ENCODE data around the gene TNIK.

The TNIK gene

DNA sequence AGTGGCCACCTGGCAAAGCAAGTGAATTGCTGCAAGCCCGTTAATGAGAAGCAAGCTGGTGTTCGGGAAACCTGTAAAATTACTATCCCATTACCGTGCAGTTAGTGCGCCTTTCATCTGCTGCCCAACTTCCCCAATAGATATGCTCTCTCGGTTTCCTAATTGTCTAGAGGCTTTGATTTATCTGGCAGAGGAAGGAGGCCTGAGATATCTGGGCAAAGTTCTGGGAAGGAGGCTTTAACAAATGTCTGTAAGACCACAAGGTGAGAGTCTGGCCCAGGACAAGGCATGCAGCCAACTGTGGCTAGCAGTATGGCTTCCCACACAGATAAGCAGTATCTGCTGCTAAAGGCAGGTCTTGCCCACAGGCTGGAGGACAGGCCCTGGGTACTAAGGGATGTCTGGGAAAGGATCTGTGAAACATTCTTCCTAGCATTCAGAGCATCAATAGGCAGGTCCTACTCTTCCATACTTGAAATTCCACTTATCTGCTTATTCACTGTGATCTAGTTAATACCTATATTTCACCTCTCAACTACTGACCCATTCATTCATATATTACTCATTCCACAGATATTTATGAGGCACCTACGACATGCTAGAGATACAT, 303.7 kb downstream of the TNIK start:
- TF ChIP-seq, protein P1, sequence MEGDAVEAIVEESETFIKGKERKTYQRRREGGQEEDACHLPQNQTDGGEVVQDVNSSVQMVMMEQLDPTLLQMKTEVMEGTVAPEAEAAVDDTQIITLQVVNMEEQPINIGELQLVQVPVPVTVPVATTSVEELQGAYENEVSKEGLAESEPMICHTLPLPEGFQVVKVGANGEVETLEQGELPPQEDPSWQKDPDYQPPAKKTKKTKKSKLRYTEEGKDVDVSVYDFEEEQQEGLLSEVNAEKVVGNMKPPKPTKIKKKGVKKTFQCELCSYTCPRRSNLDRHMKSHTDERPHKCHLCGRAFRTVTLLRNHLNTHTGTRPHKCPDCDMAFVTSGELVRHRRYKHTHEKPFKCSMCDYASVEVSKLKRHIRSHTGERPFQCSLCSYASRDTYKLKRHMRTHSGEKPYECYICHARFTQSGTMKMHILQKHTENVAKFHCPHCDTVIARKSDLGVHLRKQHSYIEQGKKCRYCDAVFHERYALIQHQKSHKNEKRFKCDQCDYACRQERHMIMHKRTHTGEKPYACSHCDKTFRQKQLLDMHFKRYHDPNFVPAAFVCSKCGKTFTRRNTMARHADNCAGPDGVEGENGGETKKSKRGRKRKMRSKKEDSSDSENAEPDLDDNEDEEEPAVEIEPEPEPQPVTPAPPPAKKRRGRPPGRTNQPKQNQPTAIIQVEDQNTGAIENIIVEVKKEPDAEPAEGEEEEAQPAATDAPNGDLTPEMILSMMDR (IDR thresholded peaks at IDR 0.05; ENCODE audit: borderline replicate concordance, control extremely low read depth, extremely low read depth, insufficient read depth, missing control alignments): no peak
- no peak for DNase-seq (ENCODE audit: low spot score)
- in situ Hi-C loops (cut with MboI; ENCODE audit: low sequenced_read_pairs, unreplicated experiment): no loop called here

DNA sequence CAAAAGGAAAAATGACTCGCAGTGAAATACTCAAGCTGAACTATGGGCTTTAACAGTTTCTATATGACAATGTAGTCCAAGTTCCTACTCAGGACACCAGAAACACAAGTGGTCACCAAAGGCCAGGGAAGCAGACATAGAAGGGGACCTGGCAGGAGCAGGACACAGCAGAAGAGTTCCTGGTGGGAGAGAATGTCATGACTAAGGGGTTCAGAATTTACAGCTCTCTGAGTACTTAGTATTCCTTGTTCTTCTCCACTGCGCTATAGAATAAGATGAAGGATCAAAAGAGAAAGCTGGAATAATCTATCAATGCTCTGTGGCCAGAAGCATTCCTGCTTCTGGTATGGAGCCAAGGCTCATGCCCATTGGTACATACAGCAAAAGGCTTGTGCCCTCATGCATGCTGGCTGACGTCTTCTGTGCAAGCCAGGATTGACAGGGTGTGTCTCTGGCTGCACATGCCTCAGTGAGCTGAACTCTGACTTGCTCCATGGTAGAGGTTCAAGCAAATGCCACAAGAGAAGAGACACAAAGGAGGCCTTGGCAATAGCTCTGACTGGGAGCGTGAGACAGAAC, 305.0 kb downstream of the TNIK start:
- in situ Hi-C loops (cut with MboI; ENCODE audit: low sequenced_read_pairs, unreplicated experiment): no loop called here
- TF ChIP-seq, protein P1 (IDR thresholded peaks at IDR 0.05; ENCODE audit: borderline replicate concordance, control extremely low read depth, extremely low read depth, insufficient read depth, missing control alignments): no peak
- DNase-seq (ENCODE audit: low spot score): no peak

DNA sequence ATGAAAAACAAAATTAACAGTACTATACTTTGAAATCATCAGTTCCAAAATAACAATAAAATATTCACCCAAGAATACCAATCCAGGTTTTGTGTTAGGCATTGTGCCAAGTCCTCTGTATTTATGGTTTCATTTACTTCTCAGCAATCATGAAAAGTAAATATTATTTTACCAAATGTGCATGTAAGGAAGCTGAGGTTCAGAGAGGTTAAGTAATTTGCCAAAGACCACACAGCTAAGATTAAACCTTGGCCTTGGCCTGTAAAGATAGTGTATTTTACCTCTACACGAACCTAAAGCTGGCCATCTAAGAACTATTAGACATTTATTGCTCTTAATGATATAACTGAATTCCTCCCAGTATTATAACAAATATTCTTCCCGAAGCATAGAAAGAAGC, 309.3 kb downstream of the TNIK start:
- in situ Hi-C loops (cut with MboI; ENCODE audit: low sequenced_read_pairs, unreplicated experiment): no loop called here
- TF ChIP-seq, protein P1 (IDR thresholded peaks at IDR 0.05; ENCODE audit: borderline replicate concordance, control extremely low read depth, extremely low read depth, insufficient read depth, missing control alignments): no peak
- no peak for DNase-seq (ENCODE audit: low spot score)

DNA sequence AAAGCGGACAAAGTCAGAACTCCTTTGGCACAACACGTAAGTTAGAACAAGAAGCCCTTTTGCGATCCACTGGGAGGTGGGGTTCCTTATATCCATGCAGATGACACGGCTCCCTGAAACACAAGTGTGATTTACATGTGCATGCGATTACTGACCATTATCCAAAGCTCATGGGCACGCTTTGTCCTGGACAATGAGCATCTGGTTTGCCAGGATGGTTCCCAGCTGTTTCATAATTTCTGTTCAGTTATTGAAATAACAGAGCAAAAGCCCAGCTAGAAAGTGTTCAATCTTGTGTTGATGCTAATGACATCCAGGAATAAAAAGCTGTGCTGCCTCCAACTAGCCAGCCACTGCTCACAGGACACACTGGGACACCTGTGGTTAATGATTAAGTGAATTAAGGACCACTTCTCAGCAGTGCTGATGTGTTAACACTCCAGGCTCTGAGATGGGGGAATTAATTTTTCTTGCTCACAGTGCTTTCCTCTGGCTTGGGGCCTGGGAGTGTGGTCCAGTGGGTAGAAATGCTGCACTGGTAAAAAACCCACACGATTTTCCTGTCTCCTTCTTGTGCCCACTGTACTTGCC, 310.6 kb downstream of the TNIK start:
- TF ChIP-seq, protein P1 (IDR thresholded peaks at IDR 0.05; ENCODE audit: borderline replicate concordance, control extremely low read depth, extremely low read depth, insufficient read depth, missing control alignments): no peak
- DNase-seq (ENCODE audit: low spot score): no peak
- in situ Hi-C loops (cut with MboI; ENCODE audit: low sequenced_read_pairs, unreplicated experiment): no loop called here

DNA sequence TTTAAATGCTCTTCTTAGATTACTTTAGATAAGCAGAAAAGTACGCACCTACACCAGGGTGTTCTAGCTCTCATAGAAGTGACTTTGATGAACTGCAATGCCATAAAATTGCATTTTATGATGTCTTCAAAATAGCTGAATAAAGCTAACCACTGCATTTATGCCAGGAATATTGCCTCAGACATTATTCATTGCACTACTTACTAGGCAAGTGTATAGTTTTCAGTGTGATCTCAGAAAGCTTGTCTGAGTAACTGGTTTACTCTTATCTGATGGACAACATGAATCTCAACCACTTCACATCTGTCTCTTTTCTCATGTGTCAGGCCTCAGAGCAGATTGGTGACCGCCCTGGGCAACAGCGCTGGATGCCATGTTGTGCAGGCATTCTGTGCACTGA, 314.4 kb downstream of the TNIK start:
- TF ChIP-seq, protein P1 (IDR thresholded peaks at IDR 0.05; ENCODE audit: borderline replicate concordance, control extremely low read depth, extremely low read depth, insufficient read depth, missing control alignments): no peak
- in situ Hi-C loops (cut with MboI; ENCODE audit: low sequenced_read_pairs, unreplicated experiment): no loop called here
- no peak for DNase-seq (ENCODE audit: low spot score)

DNA sequence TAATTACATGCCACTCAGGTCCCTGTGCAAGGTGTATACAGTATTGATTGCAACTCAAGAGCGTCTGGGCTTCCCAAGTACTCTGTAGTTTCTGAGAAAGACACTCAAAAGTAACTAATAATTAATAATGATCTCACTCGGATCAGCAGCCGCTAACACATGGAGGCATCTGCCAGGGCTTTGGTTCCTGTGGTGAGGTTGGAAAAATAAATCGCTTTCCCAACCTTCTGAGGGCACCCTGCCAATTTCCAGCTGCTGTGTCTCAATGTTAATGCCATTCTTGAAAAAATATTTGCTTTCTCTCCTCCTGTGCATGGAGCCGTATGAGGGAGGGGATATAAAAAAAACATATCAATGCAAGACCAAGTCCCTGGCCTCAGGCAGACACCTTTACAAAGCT, 317.2 kb downstream of the TNIK start:
- in situ Hi-C loops (cut with MboI; ENCODE audit: low sequenced_read_pairs, unreplicated experiment): no loop called here
- TF ChIP-seq, protein P1 (IDR thresholded peaks at IDR 0.05; ENCODE audit: borderline replicate concordance, control extremely low read depth, extremely low read depth, insufficient read depth, missing control alignments): no peak
- no peak for DNase-seq (ENCODE audit: low spot score)

Data from GM13976 (cell line).